HEK293T (cell line): Measurements from ENCODE around the gene TMCO1.

ENCODE experiments used
- ARNT ChIP-seq: fragments of 450-650 bp; IDR thresholded peaks from 2 replicates; pipeline ENCODE4 v1.6.1; 2017; ENCODE audit warnings: mild to moderate bottlenecking
- BHLHE40 ChIP-seq: fragments of 450-650 bp; IDR thresholded peaks from 2 replicates; pipeline ENCODE4 v1.6.1; 2016; ENCODE audit warnings: mild to moderate bottlenecking, moderate library complexity, borderline replicate concordance
- CTBP1 ChIP-seq: fragments of 450-650 bp; IDR thresholded peaks from 2 replicates; pipeline ENCODE4 v1.6.1; 2016; ENCODE audit warnings: borderline replicate concordance
- ELF4 ChIP-seq: fragments of 450-650 bp; IDR thresholded peaks from 2 replicates; pipeline ENCODE4 v1.6.1; 2017; ENCODE audit warnings: antibody characterized with exemption
- FOXK2 ChIP-seq: fragments of 450-650 bp; IDR thresholded peaks from 2 replicates; pipeline ENCODE4 v1.6.1; 2016; ENCODE audit warnings: mild to moderate bottlenecking
- FOXM1 ChIP-seq: fragments of 450-650 bp; IDR thresholded peaks from 2 replicates; pipeline ENCODE4 v1.6.1; 2017; ENCODE audit warnings: mild to moderate bottlenecking, borderline replicate concordance
- HDGF ChIP-seq: fragments of 450-650 bp; IDR thresholded peaks from 2 replicates; pipeline ENCODE4 v1.6.1; 2017; ENCODE audit warnings: antibody characterized with exemption, borderline replicate concordance
- SP1 ChIP-seq: fragments of 450-650 bp; IDR thresholded peaks from 2 replicates; pipeline ENCODE4 v1.6.1; 2017
- SUZ12 ChIP-seq: fragments of 450-650 bp; IDR thresholded peaks from 2 replicates; pipeline ENCODE4 v1.6.1; 2016; ENCODE audit warnings: mild to moderate bottlenecking
- TARDBP ChIP-seq: fragments of 450-650 bp; IDR thresholded peaks from 2 replicates; pipeline ENCODE4 v1.6.1; 2016
- TF ChIP-seq, protein P1 (sequence below): fragments of 450-650 bp; IDR thresholded peaks from 2 replicates; pipeline ENCODE4 v1.6.1; 2016

DNA sequence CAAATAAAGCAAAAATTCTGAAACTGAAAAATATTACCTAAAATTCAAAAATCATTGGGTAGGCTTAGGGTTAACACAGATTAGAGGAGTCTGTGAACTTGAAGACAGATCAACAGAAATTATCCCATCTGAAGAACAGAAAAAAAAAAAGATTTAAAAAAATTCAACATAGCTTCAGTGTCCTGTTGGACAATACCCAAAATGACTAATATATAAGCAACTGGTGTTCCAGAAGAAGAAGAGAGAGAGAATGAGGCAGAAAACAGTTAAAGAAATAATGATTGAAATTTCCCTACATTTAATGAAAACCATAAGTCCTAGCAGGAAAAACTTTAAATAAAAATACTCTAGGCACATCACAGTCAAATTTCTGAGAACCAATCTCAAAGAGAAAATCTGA is 31.5 kb downstream of the TMCO1 start:
- TF ChIP-seq SUZ12 = no peak
- TF ChIP-seq FOXM1 = no peak
- TF ChIP-seq, protein P1, sequence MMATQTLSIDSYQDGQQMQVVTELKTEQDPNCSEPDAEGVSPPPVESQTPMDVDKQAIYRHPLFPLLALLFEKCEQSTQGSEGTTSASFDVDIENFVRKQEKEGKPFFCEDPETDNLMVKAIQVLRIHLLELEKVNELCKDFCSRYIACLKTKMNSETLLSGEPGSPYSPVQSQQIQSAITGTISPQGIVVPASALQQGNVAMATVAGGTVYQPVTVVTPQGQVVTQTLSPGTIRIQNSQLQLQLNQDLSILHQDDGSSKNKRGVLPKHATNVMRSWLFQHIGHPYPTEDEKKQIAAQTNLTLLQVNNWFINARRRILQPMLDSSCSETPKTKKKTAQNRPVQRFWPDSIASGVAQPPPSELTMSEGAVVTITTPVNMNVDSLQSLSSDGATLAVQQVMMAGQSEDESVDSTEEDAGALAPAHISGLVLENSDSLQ = no peak
- no peak for TF ChIP-seq SP1
- no peak for TF ChIP-seq ELF4
- TF ChIP-seq FOXK2 = no peak
- no peak for TF ChIP-seq TARDBP
- TF ChIP-seq BHLHE40 = no peak
- no peak for TF ChIP-seq HDGF
- no peak for TF ChIP-seq ARNT
- TF ChIP-seq CTBP1 = no peak
